GM12864 (cell line): Measurements from ENCODE around the gene BCAP29.

ENCODE experiments used
- DNase-seq: peaks from one replicate; pipeline ENCODE4 v3.0.0-alpha.2; 2011; ENCODE audit warnings: low read depth
- H3K4me3 ChIP-seq: 2 replicates; pipeline ENCODE4 v1.5.1; 2011; ENCODE audit warnings: mild to moderate bottlenecking, low read depth, low read length, control low read depth
- CTCF ChIP-seq: IDR thresholded peaks from 2 replicates; pipeline ENCODE4 v1.5.1; 2011; ENCODE audit warnings: low read depth, mild to moderate bottlenecking, moderate library complexity, low read length, control low read depth, inconsistent platforms; ENCODE audit errors: missing control alignments

Gene BCAP29

DNA sequence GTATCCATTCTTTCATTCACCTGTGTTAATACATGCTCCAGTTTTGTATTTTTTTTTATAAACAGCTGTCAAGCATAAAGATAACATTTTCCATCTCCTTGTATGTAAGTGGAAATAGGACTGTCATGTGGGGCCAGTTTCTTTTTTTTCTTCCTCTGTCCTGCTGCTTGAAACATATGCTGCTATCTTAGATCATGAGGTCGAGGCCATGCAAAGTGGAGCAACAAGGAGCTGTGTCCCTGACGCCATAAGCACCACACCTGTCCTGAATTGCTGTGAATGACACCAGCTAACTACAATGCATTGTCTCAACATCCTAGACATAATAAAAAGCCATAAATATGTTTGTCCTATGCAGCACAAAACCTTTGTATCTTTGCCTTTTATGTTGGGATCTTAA lies 42.8 kb downstream of the BCAP29 start:
- DNase-seq: no peak
- no peak for TF ChIP-seq CTCF
- H3K4me3 ChIP-seq: no peak overlapping the region

DNA sequence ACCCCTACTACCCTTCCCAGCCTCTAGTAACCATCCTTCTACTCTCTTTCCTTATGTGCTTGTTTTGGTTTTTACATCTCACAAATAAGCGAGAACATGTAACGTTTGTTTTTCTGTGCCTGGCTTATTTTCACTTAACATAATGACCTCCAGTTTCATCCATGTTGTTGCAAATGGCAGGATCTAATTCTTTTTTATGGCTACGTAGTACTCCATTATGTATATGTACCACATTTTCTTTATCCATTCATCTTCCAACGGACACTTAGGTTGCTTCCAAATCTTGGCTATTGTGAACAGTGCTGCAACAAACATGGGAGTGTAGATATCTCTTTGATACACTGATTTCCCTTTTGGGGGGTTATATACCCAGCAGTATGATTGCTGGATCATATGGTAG lies 47.0 kb downstream of the BCAP29 start:
- H3K4me3 ChIP-seq: no peak overlapping the region
- no peak for TF ChIP-seq CTCF
- DNase-seq: no peak

DNA sequence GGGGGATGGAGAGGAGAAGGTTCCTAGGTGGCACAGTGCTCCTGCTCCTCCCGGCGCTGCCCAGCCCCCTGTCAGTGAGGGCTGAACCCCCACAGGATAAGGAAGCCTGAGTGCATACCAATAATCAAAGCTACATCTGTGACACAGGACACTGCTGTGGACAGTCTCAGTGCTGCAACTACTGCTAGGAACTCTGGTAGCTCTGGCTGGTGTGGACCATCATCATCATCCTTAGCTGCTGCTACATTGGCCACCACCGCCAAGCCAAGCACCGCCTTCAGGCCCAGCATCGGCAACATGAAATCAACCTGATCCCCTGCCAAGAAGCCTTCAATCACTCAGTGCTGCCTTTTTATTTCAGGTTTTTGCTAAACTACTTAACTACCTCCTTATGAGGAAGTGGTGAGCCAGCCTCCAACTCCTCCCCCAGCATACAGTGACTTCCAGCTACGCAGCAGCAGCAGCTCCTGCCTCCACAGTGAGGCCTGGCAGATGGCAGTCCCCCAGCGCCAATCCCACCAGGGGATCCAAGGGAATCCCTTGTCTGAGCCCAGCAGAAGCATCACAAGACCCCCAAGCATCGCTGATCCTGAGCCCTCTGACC lies 48.5 kb downstream of the BCAP29 start:
- no peak for DNase-seq
- no peak overlapping the region for H3K4me3 ChIP-seq
- no peak for TF ChIP-seq CTCF

DNA sequence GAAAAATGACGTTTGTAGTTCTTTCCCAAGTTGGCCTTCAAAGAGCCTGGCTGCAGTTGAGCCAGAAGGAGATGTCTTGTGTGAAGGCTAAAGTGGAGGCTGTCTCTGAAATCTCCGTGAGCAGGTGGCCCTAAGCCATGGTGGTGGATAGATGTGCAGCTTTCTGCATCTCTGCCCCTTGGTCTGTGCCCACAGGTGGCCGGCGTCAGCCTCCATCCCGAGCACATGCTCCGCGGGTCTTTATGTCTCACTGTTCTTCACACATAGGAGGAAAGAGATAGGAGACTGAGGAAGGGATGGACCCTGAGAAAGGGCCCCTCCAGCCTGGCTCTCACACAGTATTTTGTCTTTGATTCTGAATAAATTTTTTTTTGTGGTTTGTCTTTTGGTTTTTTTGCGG lies 50.3 kb downstream of the BCAP29 start:
- no peak for TF ChIP-seq CTCF
- H3K4me3 ChIP-seq: no peak overlapping the region
- DNase-seq: no peak

- DNase-seq: no peak
- no peak for TF ChIP-seq CTCF
Measured at GRCh38 chr7:107631588-107632491, 51.8 kb downstream of the BCAP29 start.

GRCh38 chr7:107632492-107632865 lies 52.4 kb downstream of the BCAP29 start:
- DNase-seq: no peak
- no peak overlapping the region for H3K4me3 ChIP-seq
- TF ChIP-seq CTCF: no peak

More at GRCh38 chr7:107631588-107632491, 51.8 kb downstream of the BCAP29 start:
- no peak overlapping the region for H3K4me3 ChIP-seq
